Effector memory CD4-positive, alpha-beta T cell (primary cell): ENCODE data around the gene SLC6A6.

Source experiments
- DNase-seq, 3 donors: peaks; one replicate each; pipeline ENCODE4 v3.0.0-alpha.2; 2020
- H3K27ac ChIP-seq: 2 replicates; pipeline ENCODE4 v1.7.0; 2013; ENCODE audit warnings: mild to moderate bottlenecking, low read length, moderate library complexity; ENCODE audit not compliant: insufficient read depth, poor library complexity, severe bottlenecking
- H3K27me3 ChIP-seq: replicated peaks from 2 replicates; pipeline ENCODE4 v1.7.0; 2013; ENCODE audit warnings: mild to moderate bottlenecking, low read length; ENCODE audit not compliant: insufficient read depth, control insufficient read depth, poor library complexity, severe bottlenecking
- H3K36me3 ChIP-seq: 2 replicates; pipeline ENCODE4 v1.7.0; 2013; ENCODE audit warnings: mild to moderate bottlenecking, low read length, moderate library complexity; ENCODE audit not compliant: control insufficient read depth, insufficient read depth
- H3K4me1 ChIP-seq: 2 replicates; pipeline ENCODE4 v1.7.0; 2013; ENCODE audit warnings: low read length, mild to moderate bottlenecking; ENCODE audit not compliant: control insufficient read depth, insufficient read depth, poor library complexity, severe bottlenecking
- H3K4me3 ChIP-seq: 2 replicates; pipeline ENCODE4 v1.7.0; 2013; ENCODE audit warnings: low read length, low read depth, mild to moderate bottlenecking; ENCODE audit not compliant: insufficient read depth, poor library complexity, severe bottlenecking
- H3K9me3 ChIP-seq: 2 replicates; pipeline ENCODE4 v1.7.0; 2013; ENCODE audit warnings: mild to moderate bottlenecking, low read length, moderate library complexity; ENCODE audit not compliant: control insufficient read depth

SLC6A6 gene

GRCh38 chr3:14450922-14451606 is 48.7 kb downstream of the SLC6A6 start:
- H3K27ac ChIP-seq, result no peak overlapping the region

GRCh38 chr3:14451844-14452739 is 49.7 kb downstream of the SLC6A6 start:
- no peaks in the 10 kb centered on the region for H3K9me3 ChIP-seq
- no peak for DNase-seq
- H3K27ac ChIP-seq, result no peak overlapping the region
- H3K4me3 ChIP-seq, result no peak overlapping the region
- no peaks in the 10 kb centered on the region for H3K27me3 ChIP-seq
- H3K4me1 ChIP-seq, result no peaks in the 10 kb centered on the region
- H3K36me3 ChIP-seq, result peaks cover 50% of the 10 kb centered on the region

More at GRCh38 chr3:14450922-14451606, 48.7 kb downstream of the SLC6A6 start:
- H3K27me3 ChIP-seq, result no peaks in the 10 kb centered on the region
- no peaks in the 10 kb centered on the region for H3K9me3 ChIP-seq
- no peak overlapping the region for H3K4me3 ChIP-seq
- peaks cover 58% of the 10 kb centered on the region for H3K36me3 ChIP-seq
- no peak for DNase-seq
- H3K4me1 ChIP-seq, result no peaks in the 10 kb centered on the region

GRCh38 chr3:14452740-14453710 is 50.6 kb downstream of the SLC6A6 start:
- H3K4me3 ChIP-seq, result no peak overlapping the region
- no peaks in the 10 kb centered on the region for H3K4me1 ChIP-seq
- H3K36me3 ChIP-seq, result peaks cover 44% of the 10 kb centered on the region
- no peaks in the 10 kb centered on the region for H3K27me3 ChIP-seq
- no peak overlapping the region for H3K27ac ChIP-seq
- DNase-seq, result no peak
- no peaks in the 10 kb centered on the region for H3K9me3 ChIP-seq

- DNase-seq, result no peak
- peaks cover 38% of the 10 kb centered on the region for H3K36me3 ChIP-seq
Measured at GRCh38 chr3:14453876-14454638, 51.7 kb downstream of the SLC6A6 start.

GRCh38 chr3:14454639-14455310 is 52.4 kb downstream of the SLC6A6 start:
- Histone ChIP-seq H3K4me3 (no peak overlapping the region), H3K36me3 (peaks cover 44% of the 10 kb centered on the region), H3K4me1 (no peaks in the 10 kb centered on the region), H3K27ac (no peak overlapping the region), H3K27me3 (no peaks in the 10 kb centered on the region), H3K9me3 (no peaks in the 10 kb centered on the region)
- DNase-seq, result no peak

More at GRCh38 chr3:14453876-14454638, 51.7 kb downstream of the SLC6A6 start:
- Histone ChIP-seq H3K27ac (no peak overlapping the region), H3K4me3 (no peak overlapping the region), H3K4me1 (no peaks in the 10 kb centered on the region), H3K27me3 (no peaks in the 10 kb centered on the region), H3K9me3 (no peaks in the 10 kb centered on the region)

DNA sequence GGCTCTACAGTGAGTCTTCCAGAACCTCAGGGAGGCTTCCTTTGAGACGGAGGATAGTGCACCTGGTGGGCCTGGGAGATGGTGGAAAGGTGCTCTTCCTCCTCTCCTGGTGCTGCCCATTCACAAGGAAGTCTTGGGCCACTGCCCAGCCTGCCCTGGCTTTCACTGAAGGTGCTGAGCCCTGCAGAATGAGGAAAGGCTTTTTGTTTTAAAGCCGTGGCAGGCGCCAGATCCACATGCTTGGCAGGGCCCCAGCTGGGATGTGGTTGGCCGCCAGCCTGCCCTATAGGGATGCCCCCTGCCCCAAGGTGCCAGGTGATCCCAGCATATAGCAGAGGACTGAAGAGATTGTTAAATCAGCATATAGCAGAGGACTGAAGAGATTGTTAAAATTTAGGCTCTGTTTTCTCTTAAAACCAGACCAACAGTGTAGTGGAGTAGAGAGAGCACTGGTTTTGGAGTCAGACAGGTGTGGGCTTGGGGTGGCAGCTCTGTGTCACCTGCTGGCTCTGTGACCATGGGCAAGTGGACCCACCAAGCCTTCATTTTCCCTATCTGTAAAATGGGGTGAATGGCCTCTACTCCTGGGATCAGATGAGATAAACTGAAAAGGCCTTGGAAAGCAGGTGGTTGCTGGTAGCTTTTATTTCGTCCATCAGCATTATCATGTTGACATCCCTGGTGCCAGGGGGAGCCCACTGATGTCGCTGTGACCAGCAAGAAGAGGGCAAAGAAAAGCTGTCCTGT is 53.3 kb downstream of the SLC6A6 start:
- Histone ChIP-seq H3K9me3 (no peaks in the 10 kb centered on the region), H3K27ac (no peak overlapping the region), H3K4me1 (no peaks in the 10 kb centered on the region), H3K4me3 (no peak overlapping the region), H3K27me3 (no peaks in the 10 kb centered on the region), H3K36me3 (peaks cover 43% of the 10 kb centered on the region)
- no peak for DNase-seq

- Histone ChIP-seq H3K27me3 (no peaks in the 10 kb centered on the region), H3K27ac (no peak overlapping the region), H3K4me3 (no peak overlapping the region), H3K4me1 (no peaks in the 10 kb centered on the region), H3K36me3 (peaks cover 42% of the 10 kb centered on the region), H3K9me3 (no peaks in the 10 kb centered on the region)
- DNase-seq, result no peak
Measured at GRCh38 chr3:14456794-14457193, 54.4 kb downstream of the SLC6A6 start.

DNA sequence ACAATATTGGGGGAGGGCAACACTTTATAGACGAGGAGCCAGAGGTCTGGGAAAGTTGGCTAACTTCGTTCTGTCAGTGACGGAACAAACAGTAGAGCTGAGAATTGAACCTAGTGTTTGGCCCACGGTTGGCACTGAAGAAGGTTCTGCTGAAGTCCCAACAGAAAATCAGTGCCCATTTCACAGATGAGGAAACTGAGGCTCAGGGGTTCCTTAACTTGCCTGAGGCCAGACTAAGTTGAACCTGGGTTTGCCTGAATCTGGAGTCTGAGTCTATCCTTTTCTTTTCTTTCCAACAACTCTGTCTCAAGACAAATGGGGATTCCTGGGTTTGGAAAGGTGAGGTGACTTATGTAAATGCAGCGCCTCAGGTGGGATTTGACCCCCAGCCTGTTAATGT is 55.1 kb downstream of the SLC6A6 start:
- Histone ChIP-seq H3K27ac (no peak overlapping the region), H3K27me3 (no peaks in the 10 kb centered on the region), H3K4me1 (no peaks in the 10 kb centered on the region), H3K9me3 (no peaks in the 10 kb centered on the region), H3K36me3 (peaks cover 38% of the 10 kb centered on the region), H3K4me3 (no peak overlapping the region)
- DNase-seq, result no peak
